Panc1 (cell line): ENCODE data around the gene SLC17A2. TPM values are rescaled to one million over a fixed set of nuclear protein-coding genes. Genes with fewer than 3 reads are reported as not detected.

Experiments
- ATAC-seq: fragments of 200-7000 bp; cut with Tn5 transposase; 2 replicates; pipeline ENCODE4 v1.9.1; 2020; ENCODE audit warnings: mild to moderate bottlenecking, moderate library complexity
- BruUV-seq: library from RNA; stranded (reverse); fragments of 400-500 nt; replicated peaks from 2 replicates; lab custom pipeline; 2021; lab: Mats Ljungman, UMichigan
- CTCF ChIA-PET: fragments of 300-600 bp; sonication (Branson Sonifier 250); formaldehyde crosslinking; loops from one replicate; lab custom pipeline; 2022; ENCODE audit warnings: antibody characterized with exemption; lab: Charles Lee
- POLR2A ChIA-PET: fragments of 300-600 bp; sonication (Branson Sonifier 250); formaldehyde crosslinking; loops from one replicate; lab custom pipeline; 2022; ENCODE audit warnings: antibody characterized with exemption; lab: Charles Lee
- DNase-seq: peaks from one replicate; pipeline ENCODE4 v3.0.0-alpha.2; 2010; ENCODE audit warnings: low read depth, low spot score
- H3K27ac ChIP-seq: 2 replicates; pipeline ENCODE4 v1.5.1; 2011; ENCODE audit warnings: mild to moderate bottlenecking, low read length, inconsistent platforms
- H3K27me3 ChIP-seq: fragments of 200-500 bp; sonication (Bioruptor generic); 2 replicates; pipeline ENCODE4 v1.6.0; 2014; ENCODE audit warnings: low read length, inconsistent platforms; ENCODE audit not compliant: control insufficient read depth, insufficient read depth
- H3K36me3 ChIP-seq: fragments of 200-500 bp; sonication (Bioruptor generic); 2 replicates; pipeline ENCODE4 v1.5.1; 2014; ENCODE audit warnings: inconsistent platforms, mild to moderate bottlenecking, low read length, moderate library complexity; ENCODE audit not compliant: control insufficient read depth, insufficient read depth
- H3K4me1 ChIP-seq: 2 replicates; pipeline ENCODE4 v1.5.1; 2011; ENCODE audit warnings: inconsistent platforms, mild to moderate bottlenecking, low read length, moderate library complexity; ENCODE audit not compliant: control insufficient read depth, insufficient read depth
- H3K4me3 ChIP-seq, 2 experiments: 2 replicates each; pipeline ENCODE4 v1.5.1; 2011 to 2012; ENCODE audit warnings: low read depth in 2 of 2, low read length in 2 of 2, mild to moderate bottlenecking in 2 of 2, inconsistent platforms in 1 of 2, moderate library complexity in 1 of 2
- H3K9me3 ChIP-seq: fragments of 200-500 bp; sonication (Bioruptor generic); 2 replicates; pipeline ENCODE4 v1.5.1; 2014; ENCODE audit warnings: low read depth, mild to moderate bottlenecking, inconsistent platforms, low read length, moderate library complexity; ENCODE audit not compliant: control insufficient read depth, insufficient read depth
- CTCF ChIP-seq: fragments of 450-650 bp; IDR thresholded peaks from 2 replicates; pipeline ENCODE4 v1.5.1; 2017; ENCODE audit warnings: mild to moderate bottlenecking
- POLR2AphosphoS5 ChIP-seq: IDR thresholded peaks from 2 replicates; pipeline ENCODE4 v1.6.1; 2012; ENCODE audit warnings: mild to moderate bottlenecking, low read depth, low read length, moderate library complexity
- REST ChIP-seq, 2 experiments: IDR thresholded peaks; 2 replicates each; pipeline ENCODE4 v1.6.1; 2011 to 2012; ENCODE audit warnings: low read depth in 2 of 2, control low read depth in 1 of 2, low read length in 1 of 2, mild to moderate bottlenecking in 1 of 2, moderate library complexity in 1 of 2; ENCODE audit not compliant: insufficient read depth in 1 of 2
- SIN3A ChIP-seq: IDR thresholded peaks from 2 replicates; pipeline ENCODE4 v1.6.1; 2012; ENCODE audit warnings: low read depth, mild to moderate bottlenecking, low read length, moderate library complexity, borderline replicate concordance; ENCODE audit not compliant: insufficient read depth
- TCF7L2 ChIP-seq: IDR thresholded peaks from 2 replicates; pipeline ENCODE4 v1.6.1; 2011; ENCODE audit warnings: mild to moderate bottlenecking, low read depth, low read length, inconsistent platforms
- in situ Hi-C: cut with HindIII; loops from 2 replicates; pipeline ENCODE4 v1.10.0; 2016; ENCODE audit warnings: low sequenced_read_pairs, low pct_unique_long_range_greater_than_20kb
- intact Hi-C: fragments of 100-400 bp; cut with micrococcal nuclease; formaldehyde crosslinking; loops from one replicate; pipeline ENCODE4 v1.10.0; 2022; ENCODE audit not compliant: unreplicated experiment
- total RNA-seq: library from RNA; stranded (reverse); gene quantifications from one replicate; pipeline ENCODE4 v1.2.1, GENCODE V29; 2021; ENCODE audit not compliant: unreplicated experiment

Gene SLC17A2
- total RNA-seq, 1 experiment from 2014 or later, result not detected

GRCh38 chr6:25960734-25961133 lies 30.2 kb upstream of the SLC17A2 start:
- ChIA-PET CTCF (no interaction called here), POLR2A (no interaction called here)
- intact Hi-C loops, result no loop called here
- in situ Hi-C loops, result no loop called here
- DNase-seq (no peak), ATAC-seq (no peak)
- Histone ChIP-seq H3K36me3 (no peaks in the 10 kb centered on the region; the same call in 1 of the 2 replicates), H3K4me1 (peaks cover 12% of the 10 kb centered on the region; the same call in 1 of the 2 replicates), H3K4me3 (no peak overlapping the region), H3K27ac (no peak overlapping the region), H3K27me3 (no peaks in the 10 kb centered on the region), H3K9me3 (no peaks in the 10 kb centered on the region)
- TF ChIP-seq TCF7L2 (no peak), SIN3A (no peak), POLR2AphosphoS5 (no peak), REST (IDR thresholded peaks at IDR 0.05; ENCODE audit: insufficient read depth in 1 of 2, low read depth in 2 of 2, low read length in 1 of 2) (no peak), CTCF (no peak)
- no TSS peak for BruUV-seq

GRCh38 chr6:25959890-25960536 lies 29.5 kb upstream of the SLC17A2 start:
- DNase-seq, result no peak
- ChIA-PET POLR2A (no interaction called here), CTCF (no interaction called here)
- Histone ChIP-seq H3K27me3 (no peaks in the 10 kb centered on the region), H3K36me3 (no peaks in the 10 kb centered on the region; the same call in 1 of the 2 replicates), H3K9me3 (no peaks in the 10 kb centered on the region), H3K4me3 (no peak overlapping the region), H3K4me1 (peaks cover 12% of the 10 kb centered on the region; the same call in 1 of the 2 replicates), H3K27ac (no peak overlapping the region)
- in situ Hi-C loops, result no loop called here
- no TSS peak for BruUV-seq
- intact Hi-C loops, result no loop called here
- no peak for ATAC-seq
- no peak for TF ChIP-seq POLR2AphosphoS5
- TF ChIP-seq TCF7L2, result no peak

GRCh38 chr6:25958700-25959162 lies 28.2 kb upstream of the SLC17A2 start:
- no TSS peak for BruUV-seq
- Histone ChIP-seq H3K4me3 (no peak overlapping the region), H3K27ac (no peak overlapping the region), H3K9me3 (no peaks in the 10 kb centered on the region), H3K27me3 (no peaks in the 10 kb centered on the region), H3K4me1 (peaks cover 9% of the 10 kb centered on the region; the same call in 1 of the 2 replicates), H3K36me3 (no peaks in the 10 kb centered on the region; the same call in 1 of the 2 replicates)
- DNase-seq (no peak), ATAC-seq (no peak)
- in situ Hi-C loops (no loop called here), intact Hi-C loops (no loop called here)
- no peak for TF ChIP-seq SIN3A
- no peak for TF ChIP-seq REST (IDR thresholded peaks at IDR 0.05; ENCODE audit: insufficient read depth in 1 of 2, low read depth in 2 of 2, low read length in 1 of 2)
- TF ChIP-seq POLR2AphosphoS5, result no peak
- TF ChIP-seq TCF7L2, result no peak
- no peak for TF ChIP-seq CTCF
- POLR2A ChIA-PET, result no interaction called here
- CTCF ChIA-PET, result no interaction called here
